PC-9 (cell line): ENCODE data around the gene HYAL1. TPM values are rescaled to one million over a fixed set of nuclear protein-coding genes. Genes with fewer than 3 reads are reported as not detected.

Source experiments
- BruUV-seq: library from RNA; stranded (reverse); fragments of 400-500 nt; replicated peaks from 2 replicates; lab custom pipeline; 2021; lab: Mats Ljungman, UMichigan
- CTCF ChIA-PET: fragments of 300-600 bp; sonication (Branson Sonifier 250); formaldehyde crosslinking; loops from one replicate; lab custom pipeline; 2022; ENCODE audit warnings: antibody characterized with exemption; lab: Charles Lee
- POLR2A ChIA-PET: fragments of 300-600 bp; sonication (Branson Sonifier 250); formaldehyde crosslinking; loops from one replicate; lab custom pipeline; 2022; ENCODE audit warnings: antibody characterized with exemption; ENCODE audit not compliant: unreplicated experiment; lab: Charles Lee
- DNase-seq, 2 experiments: peaks; one replicate each; pipeline versions ENCODE4 v3.0.0 to v3.0.0-alpha.2; 2015 to 2022; ENCODE audit warnings: mixed read lengths in 1 of 2
- H2AFZ ChIP-seq: fragments of 200-600 bp; sonication (generic); 2 replicates; pipeline ENCODE4 v1.8.1; 2017; ENCODE audit warnings: antibody characterized with exemption
- H3F3A ChIP-seq: fragments of 200-600 bp; sonication (generic); 2 replicates; pipeline ENCODE4 v1.8.1; 2017; ENCODE audit warnings: antibody characterized with exemption, mild to moderate bottlenecking, low read depth; ENCODE audit not compliant: insufficient read depth
- H3K27ac ChIP-seq: fragments of 200-600 bp; sonication (generic); 2 replicates; pipeline ENCODE4 v1.6.1; 2016; ENCODE audit warnings: mixed run types
- H3K27me3 ChIP-seq: fragments of 200-600 bp; sonication (generic); 2 replicates; pipeline ENCODE4 v1.6.1; 2016; ENCODE audit warnings: low read depth, mixed run types; ENCODE audit not compliant: insufficient read depth
- H3K36me3 ChIP-seq: fragments of 200-600 bp; sonication (generic); 2 replicates; pipeline ENCODE4 v1.6.1; 2016; ENCODE audit warnings: low read depth, mixed run types
- H3K4me1 ChIP-seq: fragments of 200-600 bp; sonication (generic); replicated peaks from 2 replicates; pipeline ENCODE4 v1.6.1; 2016; ENCODE audit warnings: mixed run types; ENCODE audit not compliant: insufficient read depth
- H3K4me2 ChIP-seq: fragments of 200-600 bp; sonication (generic); 2 replicates; pipeline ENCODE4 v1.6.1; 2017; ENCODE audit warnings: mixed run types
- H3K4me3 ChIP-seq: fragments of 200-600 bp; sonication (generic); 2 replicates; pipeline ENCODE4 v1.6.1; 2016; ENCODE audit warnings: mixed run types
- H3K79me2 ChIP-seq: fragments of 200-600 bp; sonication (generic); 2 replicates; pipeline ENCODE4 v1.6.1; 2017; ENCODE audit warnings: low read depth, mixed run types
- H3K9me2 ChIP-seq: fragments of 200-600 bp; sonication (generic); 2 replicates; pipeline ENCODE4 v1.8.1; 2017; ENCODE audit warnings: mild to moderate bottlenecking; ENCODE audit not compliant: insufficient read depth
- H3K9me3 ChIP-seq: fragments of 200-600 bp; sonication (generic); 2 replicates; pipeline ENCODE4 v1.8.1; 2016; ENCODE audit warnings: low read depth; ENCODE audit not compliant: insufficient read depth
- H4K20me1 ChIP-seq: fragments of 200-600 bp; sonication (generic); 2 replicates; pipeline ENCODE4 v1.8.1; 2017; ENCODE audit not compliant: insufficient read depth
- EZH2 ChIP-seq: fragments of 200-600 bp; sonication (generic); IDR thresholded peaks from 2 replicates; pipeline ENCODE4 v1.8.0; 2017; ENCODE audit warnings: antibody characterized with exemption, low read depth
- intact Hi-C: fragments of 100-400 bp; cut with micrococcal nuclease; formaldehyde crosslinking; loops from one replicate; pipeline ENCODE4 v1.10.0; 2022; ENCODE audit not compliant: unreplicated experiment
- total RNA-seq: library from RNA; stranded (reverse); gene quantifications from 2 replicates; pipeline ENCODE4 v1.2.3, GENCODE V29; 2021
- TF ChIP-seq, protein P1 (sequence below): fragments of 200-600 bp; sonication (generic); conservative IDR thresholded peaks from 2 replicates; pipeline ENCODE4 v1.6.1; 2017; ENCODE audit warnings: mixed run types, antibody characterized with exemption, mild to moderate bottlenecking, moderate library complexity

HYAL1 gene
- total RNA-seq, 1 experiment from 2014 or later: 1.9 TPM

DNA sequence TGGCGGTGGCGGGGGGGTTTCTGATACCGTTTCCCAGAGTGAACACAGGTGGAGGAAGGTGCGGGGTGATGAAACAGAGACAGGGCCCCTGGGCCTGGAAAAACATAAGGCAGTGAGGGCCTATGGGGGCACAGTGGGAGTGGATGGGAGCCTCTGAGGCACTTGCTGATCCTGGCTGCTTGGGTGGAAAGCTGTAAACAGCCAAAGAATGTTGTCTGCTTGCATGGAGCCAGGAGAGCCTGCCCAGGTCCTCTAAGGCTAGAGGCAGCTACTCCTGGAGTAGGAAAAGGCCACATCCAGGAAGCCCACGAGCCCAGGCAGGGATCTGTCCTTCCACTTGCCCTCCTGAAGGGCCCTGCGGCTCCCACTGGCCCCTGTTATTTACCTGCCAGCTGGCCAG, 37.4 kb downstream of the HYAL1 start:
- no peak overlapping the region for H3K4me3 ChIP-seq
- H3K4me1 ChIP-seq: peaks cover 62% of the 10 kb centered on the region
- H3K36me3 ChIP-seq: no peaks in the 10 kb centered on the region
- no peaks in the 10 kb centered on the region for H3K9me2 ChIP-seq
- H3K27me3 ChIP-seq: no peaks in the 10 kb centered on the region
- DNase-seq: no peak
- ChIA-PET CTCF (interaction anchor here (0.5 kb wide), 1 partner anchor 32 kb away, joined by 4 read pairs; no protein-coding TSS in a partner anchor), POLR2A (no interaction called here)
- intact Hi-C loops: loop anchor here (5.0 kb wide), 1 partner anchor 71 kb away; no protein-coding TSS in a partner anchor
- peak overlapping the region; percentile 86 for H3K27ac ChIP-seq
- no peaks in the 10 kb centered on the region for H3K9me3 ChIP-seq
- no TSS peak for BruUV-seq
- no peak overlapping the region for H2AFZ ChIP-seq
- H3F3A ChIP-seq: peaks cover 34% of the 10 kb centered on the region
- TF ChIP-seq, protein P1, sequence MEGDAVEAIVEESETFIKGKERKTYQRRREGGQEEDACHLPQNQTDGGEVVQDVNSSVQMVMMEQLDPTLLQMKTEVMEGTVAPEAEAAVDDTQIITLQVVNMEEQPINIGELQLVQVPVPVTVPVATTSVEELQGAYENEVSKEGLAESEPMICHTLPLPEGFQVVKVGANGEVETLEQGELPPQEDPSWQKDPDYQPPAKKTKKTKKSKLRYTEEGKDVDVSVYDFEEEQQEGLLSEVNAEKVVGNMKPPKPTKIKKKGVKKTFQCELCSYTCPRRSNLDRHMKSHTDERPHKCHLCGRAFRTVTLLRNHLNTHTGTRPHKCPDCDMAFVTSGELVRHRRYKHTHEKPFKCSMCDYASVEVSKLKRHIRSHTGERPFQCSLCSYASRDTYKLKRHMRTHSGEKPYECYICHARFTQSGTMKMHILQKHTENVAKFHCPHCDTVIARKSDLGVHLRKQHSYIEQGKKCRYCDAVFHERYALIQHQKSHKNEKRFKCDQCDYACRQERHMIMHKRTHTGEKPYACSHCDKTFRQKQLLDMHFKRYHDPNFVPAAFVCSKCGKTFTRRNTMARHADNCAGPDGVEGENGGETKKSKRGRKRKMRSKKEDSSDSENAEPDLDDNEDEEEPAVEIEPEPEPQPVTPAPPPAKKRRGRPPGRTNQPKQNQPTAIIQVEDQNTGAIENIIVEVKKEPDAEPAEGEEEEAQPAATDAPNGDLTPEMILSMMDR: no peak
- TF ChIP-seq EZH2: no peak
- no peaks in the 10 kb centered on the region for H4K20me1 ChIP-seq
- peak overlapping the region; percentile 59 for H3K4me2 ChIP-seq
- peaks cover 10% of the 10 kb centered on the region for H3K79me2 ChIP-seq

DNA sequence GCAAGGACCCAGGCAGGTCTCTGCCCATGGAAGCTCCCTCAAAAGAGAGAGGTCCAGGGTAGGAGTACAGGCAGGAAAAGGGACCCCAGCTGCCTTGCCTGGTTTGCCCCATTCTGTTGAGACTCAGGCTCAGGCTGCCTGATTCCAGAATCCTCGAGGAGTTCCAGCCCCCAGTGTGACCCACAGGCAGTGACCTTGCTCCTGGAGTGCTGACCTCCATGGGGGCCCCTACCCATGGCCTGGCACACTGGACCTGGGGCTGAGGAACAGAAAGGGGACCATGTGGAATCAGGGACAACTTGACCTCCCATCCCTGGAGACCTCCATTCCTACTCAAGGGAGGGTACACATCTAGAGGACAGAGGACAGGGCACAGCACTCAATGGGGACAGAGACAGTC, 37.8 kb downstream of the HYAL1 start:
- ChIA-PET POLR2A (no interaction called here), CTCF (interaction anchor here (0.5 kb wide), 1 partner anchor 32 kb away, joined by 4 read pairs; no protein-coding TSS in a partner anchor)
- TF ChIP-seq, protein P1: no peak
- TF ChIP-seq EZH2: no peak
- H3K9me2 ChIP-seq: no peaks in the 10 kb centered on the region
- intact Hi-C loops: loop anchor here (2.0 to 5.0 kb wide), 5 partner anchors 29 to 339 kb away; partner anchors contain the start of genes GNAI2, HYAL3 and NAA80
- peak overlapping the region; percentile 86 for H3K27ac ChIP-seq
- no peak overlapping the region for H3K4me3 ChIP-seq
- H3K9me3 ChIP-seq: no peaks in the 10 kb centered on the region
- no peaks in the 10 kb centered on the region for H3K27me3 ChIP-seq
- H3K79me2 ChIP-seq: peaks cover 5% of the 10 kb centered on the region; the same call in 1 of the 2 replicates
- H3K36me3 ChIP-seq: no peaks in the 10 kb centered on the region
- H3K4me2 ChIP-seq: peak overlapping the region; percentile 59
- H3F3A ChIP-seq: peaks cover 34% of the 10 kb centered on the region
- no TSS peak for BruUV-seq
- no peaks in the 10 kb centered on the region for H4K20me1 ChIP-seq
- no peak overlapping the region for H2AFZ ChIP-seq
- peaks cover 57% of the 10 kb centered on the region for H3K4me1 ChIP-seq
- no peak for DNase-seq

DNA sequence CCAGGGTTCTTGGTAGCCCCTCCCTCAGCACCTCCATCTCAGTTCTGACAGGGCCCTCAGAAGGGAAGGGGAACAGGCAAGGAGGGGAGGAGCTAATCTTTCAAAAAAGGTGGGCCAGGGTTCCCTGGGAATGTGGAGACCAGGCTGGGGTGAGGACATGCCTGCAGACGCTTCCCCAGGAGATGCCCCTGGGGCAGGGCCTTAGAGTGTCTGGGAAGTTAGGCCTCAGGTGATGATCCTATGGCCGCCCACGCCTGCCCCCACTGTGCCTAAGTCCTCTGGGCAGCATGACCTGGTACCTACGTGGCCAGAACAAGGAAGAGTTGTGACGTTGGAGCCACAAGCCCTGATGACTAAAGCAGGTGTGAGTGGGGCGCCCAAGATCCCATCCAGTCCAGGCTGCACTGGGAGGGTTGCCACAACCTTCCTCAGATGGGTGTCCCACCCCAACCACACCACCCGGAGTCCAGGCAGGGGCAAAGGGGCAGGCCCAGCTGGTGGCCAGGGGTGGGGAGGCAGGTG, 38.3 kb downstream of the HYAL1 start:
- POLR2A ChIA-PET: interaction anchor here (0.5 to 1.2 kb wide), 8 partner anchors 17 to 347 kb away, joined by 3 to 18 read pairs (median 6); partner anchors contain the start of genes CISH, HYAL3, IFRD2 and NAA80
- H3K27ac ChIP-seq: peak overlapping the region; percentile 86

More for the DNA sequence above, 38.3 kb downstream of the HYAL1 start:
- no peaks in the 10 kb centered on the region for H3K9me2 ChIP-seq
- peaks cover 52% of the 10 kb centered on the region for H3K4me1 ChIP-seq
- H3K79me2 ChIP-seq: no peaks in the 10 kb centered on the region; the same call in 1 of the 2 replicates
- intact Hi-C loops: loop anchor here (2.0 to 5.0 kb wide), 6 partner anchors 28 to 340 kb away; partner anchors contain the start of genes GNAI2, HYAL3 and NAA80
- no peaks in the 10 kb centered on the region for H4K20me1 ChIP-seq
- H3F3A ChIP-seq: peaks cover 34% of the 10 kb centered on the region
- no TSS peak for BruUV-seq
- H2AFZ ChIP-seq: no peak overlapping the region
- no peak overlapping the region for H3K4me3 ChIP-seq
- CTCF ChIA-PET: interaction anchor here (0.6 to 1.2 kb wide), 7 partner anchors 10 to 101 kb away, joined by 3 to 10 read pairs (median 7); no protein-coding TSS in a partner anchor
- H3K9me3 ChIP-seq: no peaks in the 10 kb centered on the region
- peak in 1 of 2 experiments; percentile 85 for DNase-seq
- TF ChIP-seq, protein P1: no peak
- TF ChIP-seq EZH2: no peak
- H3K36me3 ChIP-seq: no peaks in the 10 kb centered on the region
- H3K27me3 ChIP-seq: no peaks in the 10 kb centered on the region
- H3K4me2 ChIP-seq: peak overlapping the region; percentile 59
